ENCODE results near the gene HOOK1. TPM values are rescaled to one million over a fixed set of nuclear protein-coding genes. Genes with fewer than 3 reads are reported as not detected.

HOOK1 gene
- total and polyA plus RNA-seq, 2 experiments from 2014 or later: 27.4 to 27.6 TPM

DNA sequence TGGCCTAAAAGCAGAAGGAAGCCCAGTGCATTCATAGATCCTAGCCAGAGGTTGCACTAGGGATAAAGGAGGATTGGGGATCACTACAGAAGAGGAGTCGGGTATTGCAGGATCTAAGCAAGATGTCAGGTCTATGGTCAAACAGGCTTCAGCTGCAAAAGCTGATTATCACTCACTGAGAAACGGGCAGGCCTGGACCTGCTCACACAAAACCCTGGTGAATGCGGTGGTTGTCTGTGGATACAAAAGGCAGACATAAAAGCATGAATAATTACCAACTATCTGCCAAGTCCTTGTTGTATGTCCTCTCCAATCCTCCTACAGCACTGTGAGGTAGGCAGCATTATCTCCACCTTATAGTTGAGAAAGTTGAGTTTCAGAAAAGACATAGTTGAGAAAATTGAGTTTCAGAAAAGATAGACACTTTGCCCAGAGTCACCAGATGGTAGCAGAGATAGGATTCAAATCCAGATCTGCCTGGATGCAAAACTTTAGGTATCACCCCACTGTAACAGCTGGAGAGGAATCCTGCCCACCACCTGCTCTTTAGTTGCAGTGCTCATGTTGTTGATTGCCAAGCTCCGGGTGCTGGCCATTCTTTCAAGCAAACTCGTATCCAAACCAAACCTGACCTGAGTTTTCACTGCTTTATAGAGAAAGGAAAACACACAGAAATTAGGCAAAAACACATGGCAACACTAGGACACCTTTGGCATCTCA is 49.6 kb upstream of the HOOK1 start (continued):
- TF ChIP-seq CREB1 (CRISPR knock-in tag; IDR thresholded peaks at IDR 0.05; ENCODE audit: low read depth) (no peak), ZNF114 (CRISPR knock-in tag; IDR thresholded peaks at IDR 0.05) (no peak), STAT1 (IDR thresholded peaks at IDR 0.05; ENCODE audit: unreplicated experiment) (no peak), NANOG (IDR thresholded peaks at IDR 0.05; ENCODE audit: borderline replicate concordance) (no peak)
- TF ChIP-seq, protein P1, sequence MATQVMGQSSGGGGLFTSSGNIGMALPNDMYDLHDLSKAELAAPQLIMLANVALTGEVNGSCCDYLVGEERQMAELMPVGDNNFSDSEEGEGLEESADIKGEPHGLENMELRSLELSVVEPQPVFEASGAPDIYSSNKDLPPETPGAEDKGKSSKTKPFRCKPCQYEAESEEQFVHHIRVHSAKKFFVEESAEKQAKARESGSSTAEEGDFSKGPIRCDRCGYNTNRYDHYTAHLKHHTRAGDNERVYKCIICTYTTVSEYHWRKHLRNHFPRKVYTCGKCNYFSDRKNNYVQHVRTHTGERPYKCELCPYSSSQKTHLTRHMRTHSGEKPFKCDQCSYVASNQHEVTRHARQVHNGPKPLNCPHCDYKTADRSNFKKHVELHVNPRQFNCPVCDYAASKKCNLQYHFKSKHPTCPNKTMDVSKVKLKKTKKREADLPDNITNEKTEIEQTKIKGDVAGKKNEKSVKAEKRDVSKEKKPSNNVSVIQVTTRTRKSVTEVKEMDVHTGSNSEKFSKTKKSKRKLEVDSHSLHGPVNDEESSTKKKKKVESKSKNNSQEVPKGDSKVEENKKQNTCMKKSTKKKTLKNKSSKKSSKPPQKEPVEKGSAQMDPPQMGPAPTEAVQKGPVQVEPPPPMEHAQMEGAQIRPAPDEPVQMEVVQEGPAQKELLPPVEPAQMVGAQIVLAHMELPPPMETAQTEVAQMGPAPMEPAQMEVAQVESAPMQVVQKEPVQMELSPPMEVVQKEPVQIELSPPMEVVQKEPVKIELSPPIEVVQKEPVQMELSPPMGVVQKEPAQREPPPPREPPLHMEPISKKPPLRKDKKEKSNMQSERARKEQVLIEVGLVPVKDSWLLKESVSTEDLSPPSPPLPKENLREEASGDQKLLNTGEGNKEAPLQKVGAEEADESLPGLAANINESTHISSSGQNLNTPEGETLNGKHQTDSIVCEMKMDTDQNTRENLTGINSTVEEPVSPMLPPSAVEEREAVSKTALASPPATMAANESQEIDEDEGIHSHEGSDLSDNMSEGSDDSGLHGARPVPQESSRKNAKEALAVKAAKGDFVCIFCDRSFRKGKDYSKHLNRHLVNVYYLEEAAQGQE (IDR thresholded peaks at IDR 0.05; ENCODE audit: unreplicated experiment): no peak

DNA sequence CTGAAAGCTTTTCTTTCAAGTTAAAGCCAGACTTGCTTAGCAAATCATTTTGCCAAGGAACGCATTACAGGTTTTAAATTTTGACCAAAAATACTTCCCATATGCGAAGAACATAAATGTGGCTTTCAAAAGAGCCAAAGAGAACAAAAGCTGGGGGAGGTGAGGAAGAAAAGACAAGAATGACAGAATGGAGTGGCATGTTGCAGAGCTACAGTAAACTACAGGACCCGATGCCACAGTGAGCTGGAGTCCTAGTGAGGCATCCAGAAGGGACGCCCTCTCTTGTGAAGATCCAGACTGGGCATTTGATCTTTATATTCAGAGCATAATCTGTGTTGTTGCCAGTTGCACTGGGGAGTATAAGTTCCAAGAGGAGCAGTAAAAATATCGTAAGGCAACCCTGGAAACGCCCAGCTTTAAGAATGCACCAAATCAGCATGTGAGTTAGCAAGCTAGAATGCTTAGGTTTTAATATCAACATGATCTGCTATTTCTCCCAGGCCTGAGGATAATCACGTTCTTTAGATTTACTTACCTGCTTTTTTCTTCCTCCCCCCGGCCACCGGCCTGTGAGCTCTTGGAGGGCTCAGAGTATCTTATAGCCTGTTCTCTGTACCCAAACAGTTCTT is 48.4 kb upstream of the HOOK1 start:
- Histone ChIP-seq H3F3A (replicated peaks; ENCODE audit: low read depth) (no peaks in the 10 kb centered on the region), H3K36me3 (ENCODE audit: insufficient read depth) (no peaks in the 10 kb centered on the region), H3K27ac (ENCODE audit: low read depth) (no peak overlapping the region), H3K4me2 (peak overlapping the region; percentile 12; the same call in 1 of the 2 replicates), H3K27me3 (ENCODE audit: insufficient read depth) (no peaks in the 10 kb centered on the region), H3K4me1 (ENCODE audit: insufficient read depth) (peaks cover 25% of the 10 kb centered on the region), H3K4me3 (no peak overlapping the region), H2AFZ (no peak overlapping the region; the same call in 1 of the 2 replicates), H3K79me2 (replicated peaks; ENCODE audit: insufficient read depth) (no peaks in the 10 kb centered on the region), H3K9me2 (ENCODE audit: insufficient read depth) (0 out of 2 replicates have a peak, but pooled peaks cover 3% of the 10 kb centered on the region), H4K20me1 (replicated peaks; ENCODE audit: insufficient read depth) (no peaks in the 10 kb centered on the region)
- Mint-ChIP-seq H3K9me3 (no peaks in the 10 kb centered on the region), H3K27me3 (ENCODE audit: insufficient read depth, low read depth, poor library complexity) (no peaks in the 10 kb centered on the region), H3K27ac (0 out of 2 replicates have a peak overlapping the region, but pooled peaks have one; percentile 3), H3K36me3 (ENCODE audit: low read depth) (no peaks in the 10 kb centered on the region), H3K4me1 (peaks cover 14% of the 10 kb centered on the region), H3K4me3 (no peak overlapping the region)
- DNase-seq (ENCODE audit: low spot score) (no peak), ATAC-seq (peak; percentile 32; the same call in 2 of the 3 replicates)
- no peak for TF ChIP-seq POLR2AphosphoS5 (IDR thresholded peaks at IDR 0.05; ENCODE audit: low read depth)
- no peak for TF ChIP-seq CTCF (conservative IDR thresholded peaks at IDR 0.05; ENCODE audit: low read depth in 2 of 2)
- TF ChIP-seq ZNF114 (CRISPR knock-in tag; IDR thresholded peaks at IDR 0.05): no peak
- TF ChIP-seq ZNF331 (CRISPR knock-in tag; IDR thresholded peaks at IDR 0.05; ENCODE audit: low read depth): no peak
- TF ChIP-seq NANOG (IDR thresholded peaks at IDR 0.05; ENCODE audit: borderline replicate concordance): no peak
- TF ChIP-seq CREB1 (CRISPR knock-in tag; IDR thresholded peaks at IDR 0.05; ENCODE audit: low read depth): no peak
- TF ChIP-seq, protein P1 (IDR thresholded peaks at IDR 0.05; ENCODE audit: unreplicated experiment): no peak
- TF ChIP-seq, protein P2, sequence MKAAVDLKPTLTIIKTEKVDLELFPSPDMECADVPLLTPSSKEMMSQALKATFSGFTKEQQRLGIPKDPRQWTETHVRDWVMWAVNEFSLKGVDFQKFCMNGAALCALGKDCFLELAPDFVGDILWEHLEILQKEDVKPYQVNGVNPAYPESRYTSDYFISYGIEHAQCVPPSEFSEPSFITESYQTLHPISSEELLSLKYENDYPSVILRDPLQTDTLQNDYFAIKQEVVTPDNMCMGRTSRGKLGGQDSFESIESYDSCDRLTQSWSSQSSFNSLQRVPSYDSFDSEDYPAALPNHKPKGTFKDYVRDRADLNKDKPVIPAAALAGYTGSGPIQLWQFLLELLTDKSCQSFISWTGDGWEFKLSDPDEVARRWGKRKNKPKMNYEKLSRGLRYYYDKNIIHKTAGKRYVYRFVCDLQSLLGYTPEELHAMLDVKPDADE (IDR thresholded peaks at IDR 0.05): no peak
- no peak for TF ChIP-seq JUNB (IDR thresholded peaks at IDR 0.05; ENCODE audit: unreplicated experiment)

Data from GM23338 (cell line).